Ammon's horn (tissue), 1 donor: Measurements from ENCODE around the gene PIGX.

Source experiments
- DNase-seq: peaks from one replicate; pipeline ENCODE4 v3.0.0-alpha.2; 2016; ENCODE audit warnings: low spot score

PIGX gene

GRCh38 chr3:196757876-196758739, 45.9 kb downstream of the PIGX start:
- DNase-seq = peak; percentile 45

- DNase-seq = peak; percentile 60
Observed at GRCh38 chr3:196763179-196763578, 51.0 kb downstream of the PIGX start.

- no peak for DNase-seq
Observed at GRCh38 chr3:196765454-196765853, 53.3 kb downstream of the PIGX start.

GRCh38 chr3:196771067-196771466, 58.9 kb downstream of the PIGX start:
- no peak for DNase-seq

- DNase-seq = no peak
Observed at GRCh38 chr3:196772102-196772501, 59.9 kb downstream of the PIGX start.

- peak; percentile 78 for DNase-seq
Observed at GRCh38 chr3:196772897-196773296, 60.7 kb downstream of the PIGX start.

- DNase-seq = no peak
Observed at GRCh38 chr3:196774191-196774820, 62.1 kb downstream of the PIGX start.

GRCh38 chr3:196774848-196775422, 62.8 kb downstream of the PIGX start:
- DNase-seq = no peak

GRCh38 chr3:196775938-196776337, 63.8 kb downstream of the PIGX start:
- DNase-seq = no peak

- DNase-seq = no peak
Observed at GRCh38 chr3:196777836-196778235, 65.7 kb downstream of the PIGX start.

- no peak for DNase-seq
Observed at GRCh38 chr3:196778755-196779154, 66.6 kb downstream of the PIGX start.

- no peak for DNase-seq
Observed at GRCh38 chr3:196782511-196782910, 70.3 kb downstream of the PIGX start.
